GM12873 (cell line): ENCODE data around the gene EREG.

Experiments
- TF ChIP-seq, protein P1 (sequence below): IDR thresholded peaks from 2 replicates; pipeline ENCODE4 v1.5.1; 2012; ENCODE audit warnings: low read depth, mild to moderate bottlenecking, moderate library complexity, low read length, control low read depth; ENCODE audit not compliant: insufficient read depth; ENCODE audit errors: missing control alignments

The EREG gene

DNA sequence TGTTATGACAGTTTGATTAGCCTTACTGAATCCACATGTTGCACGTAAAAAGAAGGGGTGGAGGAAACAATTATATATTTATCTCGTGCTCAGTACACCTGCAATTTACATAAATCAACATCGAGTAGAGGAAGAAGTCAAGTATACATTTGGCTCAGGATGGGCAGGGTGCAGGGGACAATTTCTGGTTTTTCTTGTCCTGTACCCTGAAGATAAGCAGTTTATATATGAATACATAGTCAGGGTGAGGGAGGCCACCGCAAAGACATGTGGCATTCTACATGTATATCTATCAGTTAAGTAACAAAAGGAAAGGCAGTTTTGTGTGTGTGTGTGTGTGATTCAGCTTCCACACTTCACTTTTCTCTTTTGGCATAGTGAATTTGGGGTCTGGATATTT, 11.1 kb upstream of the EREG start:
- TF ChIP-seq, protein P1, sequence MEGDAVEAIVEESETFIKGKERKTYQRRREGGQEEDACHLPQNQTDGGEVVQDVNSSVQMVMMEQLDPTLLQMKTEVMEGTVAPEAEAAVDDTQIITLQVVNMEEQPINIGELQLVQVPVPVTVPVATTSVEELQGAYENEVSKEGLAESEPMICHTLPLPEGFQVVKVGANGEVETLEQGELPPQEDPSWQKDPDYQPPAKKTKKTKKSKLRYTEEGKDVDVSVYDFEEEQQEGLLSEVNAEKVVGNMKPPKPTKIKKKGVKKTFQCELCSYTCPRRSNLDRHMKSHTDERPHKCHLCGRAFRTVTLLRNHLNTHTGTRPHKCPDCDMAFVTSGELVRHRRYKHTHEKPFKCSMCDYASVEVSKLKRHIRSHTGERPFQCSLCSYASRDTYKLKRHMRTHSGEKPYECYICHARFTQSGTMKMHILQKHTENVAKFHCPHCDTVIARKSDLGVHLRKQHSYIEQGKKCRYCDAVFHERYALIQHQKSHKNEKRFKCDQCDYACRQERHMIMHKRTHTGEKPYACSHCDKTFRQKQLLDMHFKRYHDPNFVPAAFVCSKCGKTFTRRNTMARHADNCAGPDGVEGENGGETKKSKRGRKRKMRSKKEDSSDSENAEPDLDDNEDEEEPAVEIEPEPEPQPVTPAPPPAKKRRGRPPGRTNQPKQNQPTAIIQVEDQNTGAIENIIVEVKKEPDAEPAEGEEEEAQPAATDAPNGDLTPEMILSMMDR, result no peak

DNA sequence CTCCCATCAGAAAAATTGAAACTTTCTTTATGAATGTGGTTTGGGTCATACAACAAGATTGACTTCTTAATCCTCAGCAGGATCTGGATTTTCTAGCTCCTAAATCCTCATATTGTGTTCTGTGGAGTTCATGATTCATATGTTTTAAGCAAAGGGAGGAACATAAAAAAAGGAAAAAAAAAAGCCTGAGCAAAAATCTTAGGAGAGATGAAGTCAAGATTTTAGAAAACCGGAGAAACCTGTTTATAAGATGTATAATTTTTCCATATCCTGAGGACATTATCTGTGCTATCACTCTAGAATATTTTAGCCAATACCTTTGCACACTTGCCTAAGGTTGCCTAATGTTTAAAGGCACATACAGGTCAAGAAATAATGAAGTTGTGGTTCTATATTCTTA, 7.0 kb upstream of the EREG start:
- TF ChIP-seq, protein P1, result no peak

DNA sequence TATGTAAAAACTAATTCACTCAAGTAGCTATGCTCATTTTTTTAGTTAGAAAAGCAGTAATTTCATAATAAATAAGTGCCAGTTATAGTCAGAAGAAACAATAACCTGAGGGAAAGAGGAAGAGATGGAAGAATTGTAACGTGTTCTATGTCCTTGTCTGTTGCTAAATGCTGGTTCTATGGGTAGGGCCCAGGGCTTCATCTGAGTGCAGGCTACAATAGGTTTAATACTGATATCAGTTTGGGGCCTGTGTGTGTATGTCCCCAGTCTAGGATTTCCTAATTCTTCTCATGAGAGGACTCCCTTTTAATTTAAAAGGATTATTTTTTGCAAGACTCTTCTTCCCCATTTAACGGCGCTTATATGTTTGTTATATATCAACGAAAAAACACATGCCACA, 3.3 kb upstream of the EREG start:
- TF ChIP-seq, protein P1, result no peak

DNA sequence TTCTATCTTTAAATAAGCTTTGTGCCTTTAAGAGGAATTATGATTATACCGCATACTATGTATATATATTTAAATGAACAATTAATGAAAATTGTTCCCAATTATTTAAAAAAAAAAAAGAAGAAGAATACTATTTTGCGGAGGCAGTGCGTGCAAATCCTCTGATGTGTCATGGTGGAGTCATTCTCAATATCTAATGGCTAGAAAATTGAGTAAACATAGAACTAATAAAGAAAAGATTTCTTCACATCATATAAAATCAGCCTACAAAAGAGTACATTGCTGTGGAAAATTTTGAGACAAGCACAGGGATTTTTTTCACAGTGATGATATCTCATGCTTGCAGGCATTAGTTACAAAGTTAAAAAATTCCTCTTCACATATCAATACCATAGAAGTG, 2.6 kb upstream of the EREG start:
- TF ChIP-seq, protein P1, result no peak

DNA sequence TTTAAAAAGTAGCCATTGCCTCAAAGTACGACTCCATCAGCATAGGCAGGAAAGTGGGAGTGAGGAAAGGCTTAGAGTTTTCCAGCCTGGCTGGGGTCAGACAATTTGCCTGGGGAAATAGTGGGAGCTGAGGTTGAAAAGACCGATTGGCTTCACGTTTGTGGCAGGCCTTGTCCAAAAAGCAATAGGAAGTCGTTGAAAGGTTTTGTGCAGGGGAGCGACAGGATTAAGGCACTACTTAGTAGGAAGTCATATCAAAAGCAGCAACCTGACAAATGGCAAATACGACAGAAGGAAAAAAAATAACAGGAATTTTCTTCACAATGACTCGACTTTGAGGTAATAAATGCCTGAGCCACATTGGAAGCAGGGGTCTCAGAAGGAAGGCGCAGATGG, 691 bp upstream of the EREG start:
- TF ChIP-seq, protein P1, result no peak

DNA sequence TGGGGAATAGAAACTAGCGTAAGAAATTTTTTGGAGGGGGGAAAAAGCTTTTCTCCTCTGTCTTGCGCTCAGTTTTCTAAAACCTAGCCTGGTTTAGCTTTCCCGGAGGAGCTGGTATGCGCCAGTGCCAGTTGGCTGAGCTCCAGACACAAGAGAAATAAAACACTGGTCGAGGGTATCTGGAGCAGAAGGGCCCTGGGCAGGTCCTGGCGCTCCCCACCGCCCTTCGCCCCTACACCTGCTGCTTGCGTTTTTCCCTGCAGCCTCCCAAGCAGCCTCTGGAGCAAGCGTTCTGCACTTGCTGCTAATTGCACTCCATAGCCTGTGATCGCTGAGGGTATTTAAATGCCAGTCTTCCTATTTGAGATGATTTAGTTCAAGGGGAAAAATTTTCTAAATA, 816 bp downstream of the EREG start:
- TF ChIP-seq, protein P1, result no peak

DNA sequence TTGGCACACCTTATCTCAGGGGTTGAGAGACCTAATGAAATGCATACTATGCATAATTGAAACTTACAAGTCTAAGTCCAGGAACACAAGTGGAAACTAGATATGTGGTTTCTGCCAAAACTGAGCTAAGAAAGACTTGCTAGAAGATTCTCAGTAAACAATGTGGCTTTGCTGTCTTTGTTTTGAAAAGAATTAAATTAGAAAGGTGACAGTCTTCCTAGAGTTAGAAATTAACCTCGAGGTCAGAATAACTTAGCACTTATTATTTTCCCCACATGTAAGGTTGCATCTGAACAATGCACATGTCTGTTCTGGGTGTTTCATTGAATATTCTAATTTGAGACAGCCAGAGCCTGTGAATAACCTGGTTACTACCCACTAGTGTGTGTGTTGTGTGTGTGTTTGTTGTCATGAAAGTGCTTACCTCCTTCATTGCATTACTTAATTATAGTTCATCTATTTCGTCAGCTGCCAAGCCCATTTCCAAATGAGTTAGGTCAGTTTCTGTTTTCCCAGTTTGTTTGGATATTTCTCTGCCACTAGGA, 1.5 kb downstream of the EREG start:
- TF ChIP-seq, protein P1, result no peak
